ENCODE results near the gene GRM8. TPM values are rescaled to one million over a fixed set of nuclear protein-coding genes. Genes with fewer than 3 reads are reported as not detected.
"Not testable (repeated sequence)": the region's sequence is repeated elsewhere in the genome, so short reads cannot be mapped to it uniquely, and the experiment has no call there.

Gene GRM8
- total RNA-seq, 1 donor from 2014 or later = 0.30 TPM

- no peak for DNase-seq (ENCODE audit: low spot score)
Observed at GRCh38 chr7:126856691-126857291, 395.9 kb downstream of the GRM8 start.

GRCh38 chr7:126845331-126845730 lies 407.4 kb downstream of the GRM8 start:
- intact Hi-C loops (cut with DNase I) = no loop called here
- no peak for DNase-seq (ENCODE audit: low spot score)

More at GRCh38 chr7:126856691-126857291, 395.9 kb downstream of the GRM8 start:
- intact Hi-C loops (cut with DNase I) = no loop called here

DNA sequence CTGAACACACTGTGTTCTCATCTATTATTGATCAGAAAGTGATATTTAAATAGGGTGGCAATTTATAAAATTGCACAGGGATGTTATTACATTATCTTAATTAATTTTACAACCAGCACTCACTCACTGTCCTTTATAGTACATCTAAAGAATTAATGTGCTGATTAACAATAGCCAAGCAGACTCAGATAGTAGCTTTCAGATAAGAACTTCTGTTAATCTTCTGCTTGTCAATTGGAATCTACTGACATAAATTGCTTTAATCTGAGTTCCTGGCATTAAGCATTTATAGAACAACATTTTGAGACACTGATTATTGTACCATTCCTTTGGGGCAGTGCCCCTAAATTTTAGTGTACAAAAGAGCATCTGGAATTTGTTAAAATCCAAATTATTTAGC lies 408.9 kb downstream of the GRM8 start:
- intact Hi-C loops (cut with DNase I) = no loop called here
- no peak for DNase-seq (ENCODE audit: low spot score)

DNA sequence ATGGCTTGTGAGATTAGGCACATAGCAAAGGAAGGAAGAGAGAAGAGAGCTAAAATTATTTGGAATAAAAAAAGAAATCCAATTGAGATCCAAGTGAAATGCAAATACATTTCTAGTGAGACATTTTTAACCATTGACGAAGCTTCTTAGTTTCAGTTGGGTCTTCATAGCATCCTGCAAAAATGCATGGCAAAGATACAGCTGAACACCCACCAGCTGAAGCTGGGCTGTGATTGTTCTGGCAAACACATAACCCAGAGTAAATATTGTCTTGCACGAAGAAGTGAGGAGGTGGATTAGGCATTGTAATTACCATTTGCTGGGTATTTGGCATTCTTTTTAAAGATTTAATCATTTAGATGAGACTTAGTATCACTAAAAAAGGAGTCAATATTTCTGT lies 409.4 kb downstream of the GRM8 start:
- intact Hi-C loops (cut with DNase I) = no loop called here
- DNase-seq (ENCODE audit: low spot score) = no peak

DNA sequence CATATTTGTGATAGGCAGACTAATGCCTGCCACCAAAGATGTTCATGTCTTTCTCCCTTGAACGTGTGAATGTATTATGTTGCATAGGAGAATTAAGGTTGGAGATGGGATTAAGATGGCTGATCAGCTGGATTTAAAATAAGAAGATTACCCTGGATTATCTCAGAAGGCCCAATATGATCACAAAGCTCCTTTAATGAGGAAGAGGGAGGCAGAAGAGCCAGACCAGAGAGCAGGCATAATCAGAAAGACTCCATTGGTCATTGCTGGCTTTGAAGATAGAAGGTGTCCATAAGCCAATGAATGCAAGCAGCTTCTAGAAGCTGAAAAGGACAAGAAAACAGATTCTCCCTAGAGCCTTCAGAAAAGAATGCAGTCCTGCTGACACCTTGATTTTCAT lies 410.3 kb downstream of the GRM8 start:
- DNase-seq (ENCODE audit: low spot score) = no peak
- intact Hi-C loops (cut with DNase I) = no loop called here

DNA sequence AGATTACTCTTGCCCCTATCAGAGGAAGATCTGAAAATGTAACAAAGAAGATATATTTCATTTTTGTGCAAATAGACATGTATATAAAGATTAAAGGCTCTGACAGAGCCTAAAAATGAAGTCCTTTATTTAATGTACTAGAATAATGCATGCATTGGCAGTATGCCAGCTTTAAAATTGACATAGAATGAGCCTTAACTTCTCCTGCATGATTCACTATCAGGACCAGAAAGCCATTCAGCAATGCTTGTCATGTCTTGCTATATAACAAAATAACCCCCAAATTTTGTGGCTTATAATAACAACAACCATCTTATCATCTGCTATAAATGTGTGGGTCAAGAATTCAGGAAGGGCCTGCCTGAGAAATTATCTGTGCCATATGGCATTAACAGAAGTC lies 411.9 kb downstream of the GRM8 start:
- intact Hi-C loops (cut with DNase I) = no loop called here
- DNase-seq (ENCODE audit: low spot score) = no peak

- intact Hi-C loops (cut with DNase I) = no loop called here
- DNase-seq (ENCODE audit: low spot score) = no peak
Observed at GRCh38 chr7:126839624-126840023, 413.1 kb downstream of the GRM8 start.

GRCh38 chr7:126838194-126838593 lies 414.5 kb downstream of the GRM8 start:
- DNase-seq (ENCODE audit: low spot score) = no peak
- intact Hi-C loops (cut with DNase I) = no loop called here

- DNase-seq (ENCODE audit: low spot score); intact Hi-C loops (cut with DNase I): not testable (repeated sequence)
Observed at GRCh38 chr7:126831241-126831640, 421.5 kb downstream of the GRM8 start.

DNA sequence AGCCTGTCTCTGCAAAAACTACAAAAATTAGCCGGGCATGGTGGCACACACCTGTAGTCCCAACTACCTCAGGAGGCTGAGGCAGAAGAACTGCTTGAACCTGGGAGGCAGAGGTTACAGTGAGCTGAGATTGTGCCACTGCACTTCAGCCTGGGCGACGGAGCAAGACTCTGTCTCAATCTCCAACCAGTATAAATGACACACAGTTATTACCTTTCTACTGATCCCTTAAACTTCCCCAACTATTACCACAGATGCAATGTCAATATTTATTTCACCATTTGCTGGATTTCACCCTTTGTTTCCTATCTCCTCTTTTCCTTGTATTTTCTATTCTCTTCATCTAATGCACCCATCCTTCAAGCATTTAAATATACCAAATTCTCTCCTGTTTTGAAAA lies 431.8 kb downstream of the GRM8 start:
- no peak for DNase-seq (ENCODE audit: low spot score)
- intact Hi-C loops (cut with DNase I) = no loop called here

GRCh38 chr7:126819197-126819484 lies 433.6 kb downstream of the GRM8 start:
- intact Hi-C loops (cut with DNase I) = no loop called here
- DNase-seq (ENCODE audit: low spot score) = no peak

DNA sequence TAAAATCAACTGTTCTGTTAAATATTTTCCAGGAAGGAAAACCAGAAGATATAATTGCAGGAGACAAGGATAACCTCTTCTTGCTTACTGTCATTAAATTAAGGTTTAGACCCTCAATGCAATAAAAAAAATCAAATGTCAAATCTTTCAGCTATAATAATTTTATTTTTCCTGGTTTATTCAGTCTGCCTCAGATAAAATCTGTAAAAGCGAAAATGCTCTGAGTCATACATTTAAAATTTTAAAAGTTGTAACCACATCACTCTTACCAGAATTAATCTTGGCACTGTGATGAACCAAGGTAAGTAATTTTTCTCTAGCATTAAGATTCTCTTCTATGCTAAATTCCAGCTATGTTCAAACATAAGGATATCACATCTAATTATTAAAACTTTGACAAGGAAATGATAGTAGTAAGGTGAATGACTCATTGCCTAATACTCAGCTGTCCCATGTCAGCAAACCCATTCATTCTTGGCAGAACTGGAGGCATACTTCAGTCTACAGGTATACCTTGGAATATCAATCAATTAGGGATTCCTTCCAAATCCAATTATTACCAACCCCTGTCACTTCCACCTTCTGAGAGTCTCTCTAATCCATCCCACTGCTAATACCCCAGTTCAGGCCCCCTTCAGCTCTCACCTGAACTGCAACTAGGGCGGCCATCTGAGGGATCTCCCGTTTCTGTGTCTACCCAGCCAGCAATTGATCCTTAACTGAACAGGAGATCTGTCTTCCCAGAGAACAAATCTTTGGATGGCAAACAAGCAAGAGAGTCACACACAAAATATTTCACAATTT lies 434.1 kb downstream of the GRM8 start:
- DNase-seq (ENCODE audit: low spot score) = no peak
- intact Hi-C loops (cut with DNase I) = no loop called here

- no peak for DNase-seq (ENCODE audit: low spot score)
Observed at GRCh38 chr7:126809188-126809587, 443.6 kb downstream of the GRM8 start.

GRCh38 chr7:126806614-126807013 lies 446.1 kb downstream of the GRM8 start:
- no peak for DNase-seq (ENCODE audit: low spot score)
- intact Hi-C loops (cut with DNase I) = no loop called here

More at GRCh38 chr7:126809188-126809587, 443.6 kb downstream of the GRM8 start:
- intact Hi-C loops (cut with DNase I) = no loop called here

GRCh38 chr7:126805351-126805750 lies 447.4 kb downstream of the GRM8 start:
- DNase-seq (ENCODE audit: low spot score) = no peak
- intact Hi-C loops (cut with DNase I) = no loop called here

- intact Hi-C loops (cut with DNase I) = loop anchor here (5.0 kb wide), 2 partner anchors 453 to 708 kb away; no protein-coding TSS in a partner anchor
Observed at GRCh38 chr7:126804604-126805003, 448.1 kb downstream of the GRM8 start.

GRCh38 chr7:126803990-126804389 lies 448.8 kb downstream of the GRM8 start:
- intact Hi-C loops (cut with DNase I) = loop anchor here (5.0 kb wide), 2 partner anchors 453 to 708 kb away; no protein-coding TSS in a partner anchor

More at GRCh38 chr7:126804604-126805003, 448.1 kb downstream of the GRM8 start:
- no peak for DNase-seq (ENCODE audit: low spot score)

DNA sequence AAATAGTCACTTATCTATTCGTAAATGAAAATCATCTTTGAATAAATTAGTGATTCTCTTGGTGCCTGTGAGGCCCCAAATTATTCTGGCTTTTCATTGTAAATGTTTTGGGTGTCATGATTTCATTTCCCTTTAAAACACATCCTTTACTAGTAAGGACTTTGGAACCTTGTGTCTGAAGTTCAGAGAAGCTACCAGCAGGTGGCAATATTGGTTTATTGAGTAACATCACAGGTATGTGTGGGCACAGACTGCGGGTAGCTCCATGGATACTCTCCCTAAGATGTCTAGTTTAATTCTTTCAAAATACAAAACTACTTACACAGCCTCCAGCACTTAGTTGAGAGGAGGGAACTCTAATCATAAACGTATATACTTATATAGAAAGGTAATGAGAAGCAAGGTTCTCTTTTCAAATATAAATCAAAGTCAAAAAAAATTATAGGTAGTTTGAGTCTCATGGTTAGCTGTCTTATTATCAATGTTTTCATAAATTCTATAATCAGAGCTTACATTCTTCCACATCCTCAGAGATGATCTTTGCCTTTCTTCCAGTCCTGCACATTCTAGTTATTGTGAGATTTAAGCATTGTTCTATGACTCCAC lies 449.6 kb downstream of the GRM8 start:
- DNase-seq (ENCODE audit: low spot score) = no peak
- intact Hi-C loops (cut with DNase I) = loop anchor here (5.0 kb wide), 2 partner anchors 454 to 709 kb away; no protein-coding TSS in a partner anchor

More at GRCh38 chr7:126803990-126804389, 448.8 kb downstream of the GRM8 start:
- no peak for DNase-seq (ENCODE audit: low spot score)

- DNase-seq (ENCODE audit: low spot score) = no peak
- intact Hi-C loops (cut with DNase I) = loop anchor here (5.0 kb wide), 2 partner anchors 456 to 711 kb away; no protein-coding TSS in a partner anchor
Observed at GRCh38 chr7:126801733-126802132, 451.0 kb downstream of the GRM8 start.

DNA sequence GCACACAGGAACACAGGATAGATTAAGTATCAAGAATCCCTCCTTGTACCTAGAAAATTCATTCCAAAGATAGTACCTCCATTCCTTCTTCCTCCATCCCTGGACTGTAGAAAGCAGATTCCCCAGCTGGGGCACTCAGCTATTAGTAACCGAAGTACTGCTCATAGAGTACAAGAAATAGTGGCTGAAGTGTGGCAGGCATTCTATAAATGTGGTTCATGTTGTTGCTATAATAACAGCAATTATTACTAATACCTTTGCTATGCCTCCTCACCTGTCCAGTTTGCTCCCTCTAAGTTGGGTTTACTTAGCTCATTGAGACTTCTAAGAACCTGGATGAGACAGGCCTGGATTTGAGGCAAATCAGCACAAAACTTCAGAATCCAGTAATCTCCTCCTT lies 453.2 kb downstream of the GRM8 start:
- intact Hi-C loops (cut with DNase I) = no loop called here
- no peak for DNase-seq (ENCODE audit: low spot score)

DNA sequence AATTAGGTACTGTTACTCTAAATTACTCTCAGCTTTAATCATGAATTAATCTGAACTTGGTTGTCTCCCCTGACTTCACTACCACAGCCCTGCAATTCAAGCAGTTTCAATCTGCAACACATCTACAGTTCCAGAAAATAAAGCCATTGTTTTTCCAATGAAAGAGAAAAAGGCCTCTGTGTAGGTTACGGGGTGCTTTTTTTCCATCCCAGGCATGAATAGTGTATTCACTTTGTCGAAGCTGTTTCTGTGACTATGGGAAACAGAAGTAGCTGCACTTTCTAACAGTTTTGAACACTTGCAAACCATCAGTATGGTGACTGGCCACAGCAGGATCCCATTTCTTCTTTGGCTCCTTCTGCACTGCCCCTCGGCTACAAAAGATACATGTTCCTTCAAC lies 460.2 kb downstream of the GRM8 start:
- DNase-seq (ENCODE audit: low spot score) = no peak
- intact Hi-C loops (cut with DNase I) = no loop called here
